Measurements from ENCODE around the gene CAPZA3.
"Not testable (repeated sequence)": the region's sequence is repeated elsewhere in the genome, so short reads cannot be mapped to it uniquely, and the experiment has no call there.

The CAPZA3 gene

GRCh38 chr12:18723752-18724151 is 14.2 kb upstream of the CAPZA3 start:
- H3K36me3 Mint-ChIP-seq (ENCODE audit: insufficient read depth), result no peaks in the 10 kb centered on the region
- no peaks in the 10 kb centered on the region for H3K4me1 Mint-ChIP-seq (ENCODE audit: low read depth in 2 of 2)
- no peak overlapping the region for H3K27ac Mint-ChIP-seq
- DNase-seq, result no peak
- ATAC-seq (replicated peaks), result no peak
- H3K9me3 Mint-ChIP-seq, result peaks cover 0 to 15% of the 10 kb centered on the region in 2 donors
- H3K4me3 Mint-ChIP-seq, result no peak overlapping the region
- H3K27me3 Mint-ChIP-seq, result no peaks in the 10 kb centered on the region

DNA sequence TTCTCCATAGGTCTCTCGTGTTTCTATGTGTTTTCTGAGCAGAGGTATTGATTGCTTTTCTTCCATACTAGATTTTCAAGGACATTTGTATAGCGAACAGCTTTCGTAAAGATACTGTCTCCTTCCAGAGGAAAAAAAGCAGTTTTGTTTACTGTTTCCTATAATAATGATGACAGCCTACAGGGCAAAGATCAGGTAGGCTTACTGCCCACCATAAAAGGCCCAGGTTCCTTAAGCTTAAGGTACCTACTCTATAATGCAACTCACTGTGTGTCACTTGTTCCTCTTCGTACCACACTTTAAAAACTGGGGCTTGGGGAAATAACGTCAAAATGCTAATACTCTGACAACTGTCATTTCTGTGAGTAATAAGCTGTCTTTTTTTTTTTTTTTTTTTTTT is 6.8 kb upstream of the CAPZA3 start:
- no peak for DNase-seq
- H3K9me3 Mint-ChIP-seq, result peaks cover 0 to 5% of the 10 kb centered on the region in 2 donors
- no peak for ATAC-seq (replicated peaks)
- no peak overlapping the region for H3K4me3 Mint-ChIP-seq
- H3K27me3 Mint-ChIP-seq, result no peaks in the 10 kb centered on the region
- no peak overlapping the region for H3K27ac Mint-ChIP-seq
- no peaks in the 10 kb centered on the region for H3K4me1 Mint-ChIP-seq (ENCODE audit: low read depth in 2 of 2)
- H3K36me3 Mint-ChIP-seq (ENCODE audit: insufficient read depth), result no peaks in the 10 kb centered on the region

- H3K27me3 Mint-ChIP-seq, result no peaks in the 10 kb centered on the region
- DNase-seq (no peak), ATAC-seq (replicated peaks) (no peak)
- H3K36me3 Mint-ChIP-seq (ENCODE audit: insufficient read depth), result no peaks in the 10 kb centered on the region
- peaks cover 0 to 2% of the 10 kb centered on the region in 2 donors for H3K9me3 Mint-ChIP-seq
- H3K4me3 Mint-ChIP-seq, result no peak overlapping the region
- H3K27ac Mint-ChIP-seq, result no peak overlapping the region
- H3K4me1 Mint-ChIP-seq (ENCODE audit: low read depth in 2 of 2), result no peaks in the 10 kb centered on the region
These were observed 10.0 kb downstream of the CAPZA3 start for GRCh38 chr12:18747895-18748294.

DNA sequence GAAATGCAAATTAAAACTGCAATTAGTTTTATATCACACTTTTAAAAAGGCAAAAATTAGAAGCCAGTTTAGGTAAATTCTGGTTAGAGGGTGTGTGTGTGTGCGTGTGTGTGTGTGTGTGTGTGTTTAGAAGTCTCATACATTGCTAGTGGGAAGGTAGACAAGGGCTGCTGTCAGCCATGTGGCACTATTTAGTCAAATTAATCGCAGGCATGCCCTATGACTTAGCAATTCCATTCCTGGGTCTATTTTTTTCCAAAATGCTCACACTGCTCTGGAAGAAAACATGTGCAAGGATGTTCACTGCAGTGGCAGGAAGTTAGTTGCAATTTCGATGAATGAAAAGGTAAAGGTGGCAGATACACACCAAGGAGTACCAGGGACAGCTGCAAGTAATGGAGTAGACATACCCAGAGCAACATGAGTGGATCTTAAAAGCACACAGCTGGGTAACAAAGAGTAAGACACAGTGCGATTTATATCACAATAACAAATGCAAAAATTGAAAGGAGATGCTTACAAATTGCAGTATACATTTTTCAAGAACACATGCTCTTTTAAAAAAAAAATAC is 11.6 kb downstream of the CAPZA3 start:
- Mint-ChIP-seq H3K27me3 (no peaks in the 10 kb centered on the region), H3K36me3 (ENCODE audit: insufficient read depth) (no peaks in the 10 kb centered on the region), H3K4me1 (ENCODE audit: low read depth in 2 of 2) (no peaks in the 10 kb centered on the region), H3K9me3 (peaks cover 0 to 2% of the 10 kb centered on the region in 2 donors), H3K4me3 (no peak overlapping the region), H3K27ac (no peak overlapping the region)
- DNase-seq, result no peak
- ATAC-seq (replicated peaks), result no peak

DNA sequence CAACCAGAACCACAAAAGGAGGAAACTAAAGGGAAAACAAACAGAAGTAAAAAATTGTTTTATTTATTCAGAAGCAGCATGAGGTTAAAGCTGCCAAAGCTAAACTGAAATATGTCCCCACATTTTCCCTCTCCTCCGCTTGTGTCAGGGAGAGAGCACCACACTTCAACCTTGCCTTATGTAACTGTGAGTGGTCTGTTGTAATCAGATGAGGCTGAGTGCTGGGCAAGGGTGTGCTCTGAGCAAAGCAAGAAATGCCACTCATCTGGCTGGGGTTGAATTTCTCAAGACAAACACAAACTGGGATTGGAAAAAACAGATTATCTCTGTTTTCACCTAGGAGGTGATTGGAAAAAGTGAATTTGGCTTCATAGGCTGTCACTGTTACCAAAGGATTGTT is 12.2 kb downstream of the CAPZA3 start:
- no peak for DNase-seq
- Mint-ChIP-seq H3K36me3 (ENCODE audit: insufficient read depth) (no peaks in the 10 kb centered on the region), H3K4me3 (no peak overlapping the region), H3K4me1 (ENCODE audit: low read depth in 2 of 2) (no peaks in the 10 kb centered on the region), H3K9me3 (peaks cover 0 to 2% of the 10 kb centered on the region in 2 donors), H3K27ac (no peak overlapping the region), H3K27me3 (no peaks in the 10 kb centered on the region)
- ATAC-seq (replicated peaks), result no peak

DNA sequence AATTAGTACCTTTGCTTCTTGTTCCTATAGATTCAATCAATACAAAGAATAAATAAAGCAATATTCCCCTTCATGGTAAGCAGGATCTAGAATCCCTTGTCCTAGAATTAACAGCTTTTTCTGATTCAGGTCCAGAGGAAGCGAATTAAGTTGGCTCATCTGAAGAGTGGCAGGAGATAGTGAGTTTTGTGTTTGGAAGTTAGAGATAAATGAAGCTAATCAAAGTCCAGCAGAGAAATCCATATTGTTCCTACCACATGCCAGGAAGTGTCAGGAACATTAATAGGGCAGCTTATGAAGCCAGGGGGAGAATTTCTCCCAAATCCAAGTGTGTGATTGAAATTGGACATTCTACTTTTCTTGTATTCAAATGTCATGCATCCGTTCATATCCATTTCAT is 13.9 kb downstream of the CAPZA3 start:
- ATAC-seq (replicated peaks) (no peak), DNase-seq (no peak)
- Mint-ChIP-seq H3K4me3 (no peak overlapping the region), H3K36me3 (ENCODE audit: insufficient read depth) (no peaks in the 10 kb centered on the region), H3K27me3 (no peaks in the 10 kb centered on the region), H3K9me3 (no peaks in the 10 kb centered on the region), H3K4me1 (ENCODE audit: low read depth in 2 of 2) (no peaks in the 10 kb centered on the region), H3K27ac (no peak overlapping the region)

DNA sequence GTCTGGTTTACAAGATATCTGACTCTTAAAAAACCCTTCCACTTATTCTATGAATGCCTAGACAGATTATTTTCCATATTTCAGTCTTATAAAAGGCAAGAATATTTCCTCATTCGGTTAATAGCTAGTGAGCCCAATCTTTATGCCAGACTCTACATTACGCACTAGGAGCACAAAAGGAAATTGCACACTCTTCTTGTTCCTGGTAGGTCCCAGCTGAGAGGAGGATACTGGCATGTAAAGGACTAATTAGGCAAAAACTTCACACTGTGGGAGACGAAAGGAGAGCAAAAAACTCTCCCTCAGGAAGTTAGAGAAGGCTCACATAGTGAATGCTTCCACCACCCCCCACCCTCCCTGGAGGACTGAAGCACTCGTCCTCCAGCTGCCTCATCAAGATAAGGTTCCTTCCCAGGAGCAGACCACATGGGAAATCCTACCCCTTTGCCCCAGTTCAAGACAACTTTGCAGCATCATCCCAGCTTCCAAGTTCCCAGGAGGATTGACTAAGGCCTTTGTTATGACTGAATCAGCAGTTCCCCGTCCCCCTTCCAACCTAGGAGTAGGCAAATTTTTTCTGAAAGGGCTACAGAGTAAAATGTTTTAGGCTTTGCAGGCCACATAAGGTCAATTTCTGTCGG is 14.5 kb downstream of the CAPZA3 start:
- no peaks in the 10 kb centered on the region for H3K27me3 Mint-ChIP-seq
- H3K27ac Mint-ChIP-seq, result no peak overlapping the region
- no peaks in the 10 kb centered on the region for H3K9me3 Mint-ChIP-seq
- H3K4me3 Mint-ChIP-seq, result no peak overlapping the region
- DNase-seq, result no peak
- no peak for ATAC-seq (replicated peaks)
- no peaks in the 10 kb centered on the region for H3K4me1 Mint-ChIP-seq (ENCODE audit: low read depth in 2 of 2)
- no peaks in the 10 kb centered on the region for H3K36me3 Mint-ChIP-seq (ENCODE audit: insufficient read depth)

GRCh38 chr12:18752947-18753346 is 15.0 kb downstream of the CAPZA3 start:
- ATAC-seq (replicated peaks) (no peak), DNase-seq (no peak)
- H3K36me3 Mint-ChIP-seq (ENCODE audit: insufficient read depth), result no peaks in the 10 kb centered on the region
- H3K4me1 Mint-ChIP-seq (ENCODE audit: low read depth in 2 of 2), result no peaks in the 10 kb centered on the region
- peaks cover 0 to under 1% of the 10 kb centered on the region in 2 donors for H3K9me3 Mint-ChIP-seq
- H3K4me3 Mint-ChIP-seq, result no peak overlapping the region
- no peaks in the 10 kb centered on the region for H3K27me3 Mint-ChIP-seq
- no peak overlapping the region for H3K27ac Mint-ChIP-seq

- no peaks in the 10 kb centered on the region for H3K4me1 Mint-ChIP-seq (ENCODE audit: low read depth in 2 of 2)
- ATAC-seq (replicated peaks) (no peak), DNase-seq (no peak)
- H3K9me3 Mint-ChIP-seq, result peaks cover 0 to 3% of the 10 kb centered on the region in 2 donors
- no peaks in the 10 kb centered on the region for H3K36me3 Mint-ChIP-seq (ENCODE audit: insufficient read depth)
- H3K27ac Mint-ChIP-seq, result no peak overlapping the region
- H3K4me3 Mint-ChIP-seq, result no peak overlapping the region
- no peaks in the 10 kb centered on the region for H3K27me3 Mint-ChIP-seq
These were observed 15.7 kb downstream of the CAPZA3 start for GRCh38 chr12:18753481-18754123.

DNA sequence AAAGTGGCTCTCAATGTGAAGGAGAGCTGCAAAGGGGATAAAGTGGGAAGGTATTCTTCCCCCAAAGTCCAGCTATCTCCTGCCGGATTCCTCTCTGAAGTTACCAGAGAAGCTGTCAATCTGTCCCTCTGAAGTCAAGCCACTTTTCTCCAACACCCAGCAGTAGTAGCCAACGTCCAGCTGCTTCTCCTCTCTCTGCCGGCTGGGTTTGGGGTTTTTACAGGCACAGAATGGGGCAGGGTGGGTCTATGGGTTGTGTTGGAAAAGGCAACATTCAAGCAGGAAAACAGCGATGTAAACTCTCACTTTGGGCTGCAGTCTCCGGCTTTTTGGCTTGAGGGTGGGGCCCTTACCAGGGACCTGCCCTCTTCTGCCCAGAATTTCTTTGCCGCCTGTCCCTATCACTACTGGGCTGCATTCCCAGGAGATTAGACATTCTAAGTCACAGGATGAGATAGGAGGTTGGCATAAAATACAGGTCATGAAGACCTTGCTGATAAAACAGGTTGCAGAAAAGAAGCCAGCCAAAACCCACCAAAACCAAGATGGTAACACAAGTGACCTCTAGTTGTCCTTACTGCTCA is 16.3 kb downstream of the CAPZA3 start:
- H3K4me3 Mint-ChIP-seq, result no peak overlapping the region
- ATAC-seq (replicated peaks) (no peak), DNase-seq (no peak)
- H3K9me3 Mint-ChIP-seq, result peaks cover 0 to 3% of the 10 kb centered on the region in 2 donors
- H3K27ac Mint-ChIP-seq, result no peak overlapping the region
- H3K36me3 Mint-ChIP-seq (ENCODE audit: insufficient read depth), result no peaks in the 10 kb centered on the region
- no peaks in the 10 kb centered on the region for H3K27me3 Mint-ChIP-seq
- H3K4me1 Mint-ChIP-seq (ENCODE audit: low read depth in 2 of 2), result no peaks in the 10 kb centered on the region

- H3K36me3 Mint-ChIP-seq (ENCODE audit: insufficient read depth), result no peaks in the 10 kb centered on the region
- no peaks in the 10 kb centered on the region for H3K4me1 Mint-ChIP-seq (ENCODE audit: low read depth in 2 of 2)
- no peak overlapping the region for H3K4me3 Mint-ChIP-seq
- H3K9me3 Mint-ChIP-seq, result peaks cover 0 to 3% of the 10 kb centered on the region in 2 donors
- DNase-seq (no peak), ATAC-seq (replicated peaks) (no peak)
- no peaks in the 10 kb centered on the region for H3K27me3 Mint-ChIP-seq
- H3K27ac Mint-ChIP-seq, result no peak overlapping the region
These were observed 17.4 kb downstream of the CAPZA3 start for GRCh38 chr12:18755341-18755740.

GRCh38 chr12:18766479-18766878 is 28.6 kb downstream of the CAPZA3 start:
- not testable (repeated sequence) for H3K36me3 Mint-ChIP-seq (ENCODE audit: insufficient read depth); ATAC-seq (replicated peaks); H3K27ac Mint-ChIP-seq; H3K27me3 Mint-ChIP-seq; DNase-seq; H3K4me1 Mint-ChIP-seq (ENCODE audit: low read depth in 2 of 2); H3K4me3 Mint-ChIP-seq
- H3K9me3 Mint-ChIP-seq, result peaks cover 10 to 14% of the 10 kb centered on the region in 2 donors

- H3K4me1 Mint-ChIP-seq (ENCODE audit: low read depth in 2 of 2), result no peaks in the 10 kb centered on the region
- H3K4me3 Mint-ChIP-seq, result no peak overlapping the region
- no peak overlapping the region for H3K27ac Mint-ChIP-seq
- DNase-seq, result no peak
- H3K9me3 Mint-ChIP-seq, result peaks cover 8 to 10% of the 10 kb centered on the region in 2 donors
- ATAC-seq (replicated peaks), result no peak
- no peaks in the 10 kb centered on the region for H3K36me3 Mint-ChIP-seq (ENCODE audit: insufficient read depth)
- no peaks in the 10 kb centered on the region for H3K27me3 Mint-ChIP-seq
These were observed 44.9 kb downstream of the CAPZA3 start for GRCh38 chr12:18782827-18783226.

GRCh38 chr12:18785465-18785864 is 47.5 kb downstream of the CAPZA3 start:
- H3K9me3 Mint-ChIP-seq; H3K27ac Mint-ChIP-seq; H3K27me3 Mint-ChIP-seq; DNase-seq; H3K36me3 Mint-ChIP-seq (ENCODE audit: insufficient read depth); ATAC-seq (replicated peaks); H3K4me3 Mint-ChIP-seq; H3K4me1 Mint-ChIP-seq (ENCODE audit: low read depth in 2 of 2): not testable (repeated sequence)

Data from effector memory CD8-positive, alpha-beta T cell (primary cell).